Middle frontal gyrus (tissue), 1 donor: ENCODE results near the gene SBF2.

Source experiments
- DNase-seq: peaks from one replicate; pipeline ENCODE4 v3.0.0-alpha.2; 2015; ENCODE audit warnings: low spot score; ENCODE audit errors: extremely low spot score

Gene SBF2

DNA sequence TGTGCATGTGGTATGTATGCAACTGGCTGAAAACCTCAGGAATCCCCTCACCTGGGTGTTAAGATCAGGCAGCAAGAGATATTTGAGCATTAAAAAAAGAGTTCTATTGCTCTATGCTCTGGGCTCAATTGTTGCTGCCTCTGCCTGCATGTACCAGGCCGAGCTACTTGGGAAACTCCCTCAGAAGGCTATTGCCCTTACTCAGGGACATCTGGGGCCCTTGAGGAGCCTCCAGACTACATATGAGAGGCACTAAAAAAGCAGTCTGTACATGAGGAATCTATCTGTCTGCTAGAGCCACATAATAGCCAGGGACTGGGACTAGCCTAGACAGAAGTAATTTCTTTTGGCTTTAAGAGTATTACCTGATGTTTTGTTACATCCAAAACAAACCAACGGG is 510.0 kb downstream of the SBF2 start:
- no peak for DNase-seq

DNA sequence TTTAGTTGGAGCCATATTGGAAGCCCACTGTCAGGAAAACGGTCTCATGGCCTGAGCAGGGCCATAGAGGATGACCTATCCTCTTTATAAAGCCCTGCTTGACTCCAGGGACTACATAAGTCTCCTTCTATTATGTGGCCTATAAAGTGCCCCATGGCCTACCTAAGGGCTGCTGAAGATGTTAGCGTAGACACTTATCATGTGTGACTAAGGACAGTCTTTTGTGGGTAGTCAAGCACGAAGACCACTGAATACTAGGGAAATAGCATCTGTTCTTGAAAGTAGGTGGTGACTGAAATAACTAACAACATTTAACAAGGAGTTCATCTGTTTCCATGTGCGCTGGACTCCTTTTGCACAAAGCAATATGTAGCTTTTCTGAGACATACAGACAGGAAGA is 513.1 kb downstream of the SBF2 start:
- DNase-seq: no peak

DNA sequence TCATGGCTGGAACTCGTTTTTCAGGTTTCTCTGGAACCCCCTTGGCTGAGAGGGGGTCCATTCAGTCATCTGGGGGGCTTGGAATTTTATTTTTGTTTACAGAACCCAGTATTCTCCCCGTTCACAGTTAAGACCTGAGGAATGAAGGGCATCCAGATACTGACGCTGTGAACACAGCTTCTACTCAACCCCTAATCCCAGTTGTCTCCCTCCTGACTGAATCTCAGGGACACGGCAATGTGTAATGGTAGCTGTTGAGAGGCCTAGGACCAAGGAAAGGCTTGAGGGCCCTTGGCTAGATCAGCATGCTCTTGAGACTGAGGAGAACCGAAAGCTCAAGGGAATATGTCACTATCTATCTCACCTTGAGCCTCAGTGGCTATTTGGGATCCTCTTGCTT is 516.5 kb downstream of the SBF2 start:
- no peak for DNase-seq

DNA sequence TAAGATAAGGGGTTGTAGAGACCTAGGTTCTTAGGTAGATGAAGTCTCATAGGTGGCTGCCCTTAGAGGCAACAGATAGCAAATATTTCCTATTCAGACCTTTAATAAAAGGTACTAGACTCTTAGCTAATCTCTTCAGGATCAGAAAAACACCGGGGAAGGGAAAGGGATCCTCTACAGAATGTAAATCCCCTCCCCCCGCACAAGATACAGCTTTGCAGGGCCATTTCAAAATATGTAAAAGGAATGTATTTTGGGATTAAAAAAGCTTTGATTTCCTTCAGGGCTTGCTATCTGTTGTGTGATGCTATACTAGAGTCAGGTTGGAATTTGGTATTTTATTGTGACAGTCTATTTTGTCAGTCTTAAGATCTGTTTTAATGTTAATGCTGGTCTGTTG is 517.0 kb downstream of the SBF2 start:
- DNase-seq: no peak

DNA sequence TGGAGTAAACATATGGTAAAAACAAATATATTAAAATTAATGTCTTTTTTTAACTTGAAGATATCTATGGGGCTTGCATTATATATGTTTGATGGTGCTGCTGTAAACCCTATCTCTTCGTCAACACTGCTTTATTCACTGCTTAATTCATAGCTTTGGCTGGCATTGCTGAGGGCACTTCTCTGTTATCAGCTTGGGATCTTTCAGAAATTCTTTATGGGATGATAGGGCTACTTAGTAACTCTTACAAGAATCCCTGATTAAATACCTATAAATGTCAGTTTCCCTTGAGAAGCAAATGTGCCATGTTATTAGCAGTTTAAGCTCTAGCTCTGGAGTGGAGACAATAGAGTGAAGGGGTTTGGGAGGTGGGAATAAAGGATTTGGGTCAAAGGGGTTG is 517.8 kb downstream of the SBF2 start:
- DNase-seq: no peak

DNA sequence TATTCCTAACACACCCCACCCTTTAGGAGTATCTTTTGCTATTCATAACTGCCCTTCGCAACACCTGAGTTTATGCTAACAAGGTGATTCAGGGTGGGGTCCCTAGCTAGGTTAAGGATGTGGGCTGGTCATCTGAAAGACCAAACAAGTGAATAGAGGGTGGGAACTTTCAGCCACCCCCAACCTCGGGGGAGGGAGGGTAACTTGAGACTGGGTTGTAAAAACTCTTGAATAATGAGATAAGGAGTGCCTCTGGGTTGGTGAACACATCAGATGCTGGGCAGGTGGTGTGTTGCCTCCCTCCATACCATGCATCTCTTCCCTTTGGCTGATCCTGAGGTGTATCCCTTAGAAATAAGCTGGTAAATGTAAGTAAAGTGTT is 518.6 kb downstream of the SBF2 start:
- no peak for DNase-seq

DNA sequence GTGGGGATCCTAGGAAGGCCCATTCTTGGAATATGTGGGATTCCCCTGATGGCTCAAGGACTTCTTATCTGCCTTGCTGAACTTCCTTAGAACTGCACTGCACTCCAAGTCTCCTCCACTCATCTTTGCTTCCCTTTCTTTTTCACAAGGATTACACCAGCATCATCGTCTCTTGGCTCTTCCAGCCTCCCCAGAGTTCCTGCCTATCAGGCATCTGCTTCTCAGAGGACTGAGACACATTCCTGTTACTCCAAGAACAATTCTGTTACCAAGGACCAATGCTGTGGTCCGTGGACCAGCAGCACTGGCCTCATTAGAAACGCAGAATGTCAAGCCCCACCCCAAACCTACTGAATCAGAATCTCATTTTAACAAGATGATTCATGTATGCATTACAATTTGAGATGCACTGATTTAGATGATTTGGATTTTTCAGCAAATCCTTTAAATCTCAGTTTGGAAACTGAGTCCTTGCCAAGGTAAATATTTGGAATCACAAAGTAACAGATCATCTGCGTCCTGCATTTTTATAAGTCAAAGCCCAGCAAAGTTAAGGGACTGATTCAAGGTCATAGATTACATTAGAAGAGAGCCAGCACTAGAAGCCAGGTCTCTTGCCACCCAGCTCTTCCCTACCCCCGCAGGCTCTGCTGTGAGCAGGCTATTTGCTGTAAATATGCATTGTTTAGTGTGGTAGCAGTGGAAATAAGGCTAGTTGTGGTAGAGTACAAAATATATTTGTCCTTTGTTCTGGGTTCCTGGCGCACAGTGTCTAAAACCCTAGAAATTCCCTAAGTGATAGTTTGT is 519.2 kb downstream of the SBF2 start:
- no peak for DNase-seq

DNA sequence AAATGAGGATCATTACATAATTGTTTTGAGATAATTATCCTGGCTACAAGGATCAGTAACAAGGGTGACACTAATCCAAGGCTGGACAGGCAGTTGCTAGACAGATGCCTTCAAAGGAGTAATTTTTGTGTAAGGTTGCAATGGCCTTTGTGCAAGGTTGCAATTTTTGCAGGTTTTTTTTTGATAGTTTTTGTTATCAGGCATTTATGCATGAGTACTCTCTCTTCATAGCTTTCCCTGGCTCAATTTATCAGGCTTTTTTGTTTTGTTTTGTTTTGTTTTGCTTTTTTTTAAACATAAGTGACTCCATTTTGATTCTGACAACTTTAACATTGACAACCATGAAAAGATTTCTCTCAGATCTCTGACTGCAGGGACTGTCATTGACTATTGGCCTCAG is 519.9 kb downstream of the SBF2 start:
- DNase-seq: no peak

DNA sequence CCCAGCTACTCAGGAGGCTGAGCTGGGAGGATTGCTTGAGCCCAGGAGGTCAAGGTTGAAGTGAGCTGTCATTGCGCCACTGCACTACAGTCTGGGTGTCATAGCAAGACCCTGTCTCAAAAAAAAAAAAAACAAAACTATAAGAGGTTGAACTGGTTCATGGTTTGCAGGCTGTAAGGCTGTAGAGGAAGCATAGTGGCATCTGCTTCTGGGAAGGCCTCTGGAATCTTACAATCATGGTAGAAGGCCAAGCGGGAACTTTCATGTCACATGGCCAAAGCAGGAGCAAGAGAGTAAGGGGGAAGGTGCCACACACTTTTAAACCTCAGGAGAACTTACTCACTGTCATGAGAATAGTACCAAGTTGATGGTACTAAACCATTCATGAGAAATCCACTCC is 520.5 kb downstream of the SBF2 start:
- no peak for DNase-seq

DNA sequence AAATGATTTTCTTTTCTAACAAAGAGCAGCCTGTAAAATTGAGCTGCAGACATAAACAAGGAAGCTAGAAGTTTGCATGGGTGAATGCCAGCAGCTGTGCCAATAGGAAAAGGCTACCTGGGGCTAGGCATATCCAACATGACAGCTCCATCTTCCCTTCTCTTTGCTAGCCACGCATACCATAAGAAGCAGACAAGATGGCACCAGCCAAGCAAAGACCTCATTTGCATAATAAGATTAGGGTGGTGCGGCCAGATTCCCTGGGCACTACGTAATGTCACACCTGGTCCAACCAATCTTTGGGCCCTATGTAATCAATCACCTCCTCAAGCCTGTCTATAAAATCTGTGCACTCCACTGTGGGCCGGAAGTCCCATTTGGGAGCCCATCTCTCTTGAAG is 521.8 kb downstream of the SBF2 start:
- DNase-seq: no peak

DNA sequence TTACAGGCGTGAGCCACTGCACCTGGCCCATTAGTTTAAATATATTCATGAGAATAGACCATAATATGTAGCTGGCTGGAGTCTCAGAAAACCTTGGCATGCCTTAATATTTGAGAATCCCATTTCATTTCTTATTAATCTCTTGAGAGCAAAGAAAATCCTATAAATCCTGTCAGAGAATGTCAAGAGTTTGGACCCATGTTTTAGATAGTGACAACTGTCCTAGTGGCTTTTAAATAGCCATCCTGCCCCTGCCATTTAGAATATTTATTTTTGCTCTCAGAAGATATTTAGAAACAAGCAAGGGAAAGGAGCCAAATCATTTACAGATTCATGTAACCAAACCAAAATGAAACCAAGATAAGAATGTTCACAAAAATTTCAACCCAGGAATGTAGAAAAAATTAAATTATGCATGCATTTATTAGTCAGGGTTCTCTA is 522.9 kb downstream of the SBF2 start:
- DNase-seq: no peak

DNA sequence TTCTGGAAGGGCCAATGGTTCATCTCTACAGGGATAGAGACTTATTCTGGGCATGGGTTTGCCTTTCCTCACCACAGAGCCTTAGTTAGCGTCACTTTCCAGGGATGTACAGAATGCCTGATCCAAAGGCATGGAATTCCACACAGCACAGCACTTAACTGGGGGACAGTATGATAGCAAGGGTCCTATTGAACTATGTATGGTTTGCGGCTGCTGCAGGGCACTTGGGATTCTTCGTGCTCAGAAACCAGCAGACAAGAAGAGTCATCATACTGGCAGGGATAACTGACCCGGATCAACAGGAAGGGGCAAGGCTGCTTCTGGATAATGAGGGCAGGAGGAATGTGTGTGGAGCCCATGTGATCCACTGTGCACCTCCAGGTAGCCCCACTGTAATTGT is 524.4 kb downstream of the SBF2 start:
- DNase-seq: no peak

DNA sequence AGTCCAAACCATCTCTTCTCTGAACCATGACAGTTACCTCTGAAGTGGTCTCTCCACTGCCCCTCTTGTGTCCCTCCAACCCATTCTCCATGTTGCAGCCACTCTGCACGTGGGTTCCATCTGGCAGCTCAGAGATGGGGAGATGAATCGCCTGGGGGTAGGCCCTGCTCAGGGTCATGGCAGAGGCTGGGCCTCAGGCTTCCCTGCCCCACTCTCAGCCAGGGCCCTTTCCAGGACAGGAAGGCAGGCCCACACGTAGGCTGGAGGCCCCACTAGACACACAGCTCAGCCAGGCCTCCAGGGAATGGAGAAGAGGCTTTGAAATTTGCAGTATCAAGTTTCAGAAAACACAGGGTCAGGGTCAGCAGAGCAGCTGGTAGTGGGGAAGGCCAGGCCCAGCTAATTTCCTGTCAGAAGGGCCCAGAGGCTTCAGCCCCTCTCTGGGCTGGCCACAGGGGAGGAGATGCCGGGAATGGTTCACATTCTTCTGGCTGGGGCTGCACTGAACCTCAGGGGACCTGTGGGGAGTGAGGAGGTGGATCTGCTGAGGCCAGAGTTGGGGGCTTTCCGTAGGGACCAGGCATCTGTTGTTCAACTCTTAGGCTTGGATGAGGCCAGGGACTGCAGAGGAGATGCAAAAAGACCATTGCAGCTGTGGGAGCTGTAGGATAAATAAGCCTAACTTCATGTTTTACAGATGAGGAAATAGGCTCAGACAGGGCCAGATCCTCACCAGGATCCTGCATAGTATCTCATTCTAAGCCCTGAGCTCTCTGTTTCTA is 528.5 kb downstream of the SBF2 start:
- no peak for DNase-seq

DNA sequence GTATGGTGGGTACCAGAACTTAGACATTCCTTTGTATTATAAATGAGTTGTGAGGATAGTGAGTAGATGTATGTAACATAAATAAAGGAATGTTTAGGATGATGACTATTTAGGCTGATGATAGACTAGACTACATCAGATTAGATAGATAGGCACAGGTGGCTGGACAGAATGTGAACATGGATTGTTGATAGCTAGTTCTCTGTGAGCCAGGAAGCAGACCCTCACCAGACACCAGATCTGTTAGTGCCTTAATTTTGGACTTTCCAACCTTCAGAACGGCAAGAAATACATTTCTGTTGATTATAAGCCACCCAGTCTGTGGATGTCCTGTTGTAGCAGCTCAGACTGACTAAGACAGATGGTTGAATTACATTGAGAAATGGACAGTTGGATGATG is 530.7 kb downstream of the SBF2 start:
- DNase-seq: no peak

DNA sequence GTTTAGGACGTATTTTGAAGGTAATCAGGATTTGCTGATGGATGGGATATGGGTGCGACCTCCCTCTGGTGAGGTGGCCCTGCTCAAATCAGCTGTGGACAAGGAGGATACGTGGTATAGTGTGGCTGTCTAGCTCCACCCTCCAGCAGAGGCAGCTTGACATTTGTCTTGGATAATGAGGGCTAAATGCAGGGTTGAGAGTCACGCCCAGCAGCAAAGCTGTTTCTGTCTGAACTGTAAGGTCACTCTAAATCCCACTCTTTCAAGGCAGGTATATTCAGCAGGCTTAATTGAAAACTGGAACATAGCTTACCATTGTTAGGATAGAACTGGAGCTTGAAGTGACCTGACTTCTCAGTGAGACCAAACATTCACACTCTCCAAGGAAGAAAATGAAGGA is 531.5 kb downstream of the SBF2 start:
- no peak for DNase-seq

DNA sequence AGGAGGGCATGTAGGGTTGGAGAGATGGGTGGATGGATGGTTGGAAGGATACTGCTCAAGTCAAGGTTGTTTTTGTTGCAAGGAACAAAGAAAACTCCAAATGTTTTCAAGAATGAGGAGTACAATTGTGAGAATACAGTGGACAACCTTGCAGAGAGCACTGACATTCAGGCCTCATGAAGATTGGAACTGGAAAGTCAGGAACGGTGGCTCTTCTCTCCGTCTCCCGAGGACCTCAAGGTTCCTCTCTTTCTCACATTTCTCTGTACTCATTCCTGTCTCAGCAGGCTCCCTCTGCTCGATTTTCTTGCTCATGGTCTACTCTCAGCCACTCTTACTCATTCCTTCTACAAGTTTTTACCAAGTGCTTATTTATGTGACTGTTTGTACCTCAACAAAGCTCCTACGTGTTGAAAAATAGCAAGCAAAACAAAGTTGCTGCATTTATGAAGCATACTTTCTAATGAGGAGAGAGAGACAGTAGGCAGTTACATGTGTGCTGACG is 532.5 kb downstream of the SBF2 start:
- DNase-seq: no peak

DNA sequence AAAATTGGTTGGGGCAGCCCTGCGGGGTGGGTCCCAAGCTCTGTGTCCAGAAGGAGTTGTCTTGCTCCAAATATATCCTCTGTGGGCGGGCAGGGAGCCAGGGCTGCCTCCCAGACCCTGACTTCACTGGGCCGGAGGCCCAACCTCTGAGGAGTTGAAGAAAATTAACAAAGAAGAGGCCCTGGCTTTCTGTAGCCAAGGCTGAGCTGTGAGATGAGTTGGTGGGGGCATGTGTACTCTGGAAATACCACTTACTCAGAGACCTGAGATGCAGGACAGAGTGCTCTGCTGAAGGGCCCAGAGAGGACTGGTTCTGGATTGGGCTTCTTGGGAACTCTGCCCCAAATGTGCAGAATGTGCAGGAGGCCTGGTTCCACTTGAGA is 533.8 kb downstream of the SBF2 start:
- DNase-seq: no peak

DNA sequence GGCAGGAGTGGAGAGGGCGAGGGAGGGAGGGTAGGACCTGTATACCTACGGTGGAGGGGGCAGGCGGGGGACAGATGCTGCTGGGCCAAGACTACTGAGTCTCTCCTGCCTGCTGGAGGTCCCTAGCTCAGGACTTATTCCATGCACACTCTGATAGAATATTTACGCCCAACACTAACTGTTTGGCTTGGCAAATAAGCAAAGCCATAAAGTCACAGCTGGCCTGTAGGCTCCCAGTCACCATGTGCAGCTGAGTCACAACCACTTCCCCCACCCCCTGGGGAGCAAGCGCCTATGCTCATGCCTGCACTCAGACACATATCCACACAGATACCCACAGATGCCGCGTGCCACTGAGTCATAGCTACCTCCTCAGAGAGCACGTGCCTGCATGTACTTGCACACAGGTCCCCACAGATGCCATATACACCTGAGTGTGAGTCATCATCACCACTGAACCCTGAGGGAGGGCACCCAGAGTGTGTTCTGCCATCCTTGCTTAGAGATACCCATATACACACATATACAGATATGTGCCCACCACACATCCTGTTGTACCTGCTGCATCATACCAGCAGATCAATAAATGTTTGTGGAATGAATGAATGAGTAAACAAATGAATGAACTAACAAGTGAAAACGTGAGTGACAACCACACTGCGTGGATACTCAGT is 534.4 kb downstream of the SBF2 start:
- no peak for DNase-seq

DNA sequence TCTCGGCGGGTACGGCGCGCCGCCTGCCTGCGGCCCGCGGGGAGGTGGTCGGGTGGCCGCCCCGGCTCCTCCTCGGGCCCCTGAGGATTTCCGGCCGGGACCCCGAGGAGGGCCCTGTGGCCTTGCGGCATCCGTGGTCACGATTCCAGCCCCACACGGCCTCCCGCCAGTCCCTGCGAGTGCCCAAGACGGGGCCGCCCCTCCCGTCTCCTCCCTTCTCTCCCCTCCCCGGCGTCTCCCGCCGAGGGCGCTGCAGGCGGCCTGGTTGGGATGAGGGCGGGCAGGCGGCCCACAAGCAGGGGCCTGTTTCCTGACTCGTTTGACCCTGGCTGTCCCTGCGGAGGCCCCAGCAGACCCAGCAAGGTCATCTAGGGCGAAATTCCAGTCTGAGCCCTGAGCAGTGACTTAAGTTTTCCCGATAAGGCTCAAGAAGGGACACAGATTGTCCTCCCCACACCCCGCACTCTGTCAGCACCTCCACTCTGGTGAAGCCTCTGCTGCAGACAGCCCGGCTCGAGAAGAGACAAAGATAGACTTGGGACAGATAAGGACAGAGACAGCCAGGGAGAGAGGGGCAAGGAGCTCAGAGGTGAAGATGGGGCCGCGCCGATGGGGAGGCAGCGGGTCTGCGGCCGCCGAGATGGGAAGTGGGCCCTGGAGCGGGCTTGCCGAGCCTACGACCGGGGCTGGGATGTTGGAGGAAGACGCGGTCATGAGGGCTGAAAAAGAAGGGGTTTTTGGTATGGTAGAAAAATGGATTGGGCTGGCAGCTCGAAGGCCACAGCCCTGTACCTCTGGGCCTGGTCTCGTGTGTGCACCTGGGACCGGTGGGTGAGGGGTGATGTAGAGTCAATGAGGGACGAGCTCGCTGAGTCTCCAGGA is 535.1 kb downstream of the SBF2 start:
- DNase-seq: no peak

DNA sequence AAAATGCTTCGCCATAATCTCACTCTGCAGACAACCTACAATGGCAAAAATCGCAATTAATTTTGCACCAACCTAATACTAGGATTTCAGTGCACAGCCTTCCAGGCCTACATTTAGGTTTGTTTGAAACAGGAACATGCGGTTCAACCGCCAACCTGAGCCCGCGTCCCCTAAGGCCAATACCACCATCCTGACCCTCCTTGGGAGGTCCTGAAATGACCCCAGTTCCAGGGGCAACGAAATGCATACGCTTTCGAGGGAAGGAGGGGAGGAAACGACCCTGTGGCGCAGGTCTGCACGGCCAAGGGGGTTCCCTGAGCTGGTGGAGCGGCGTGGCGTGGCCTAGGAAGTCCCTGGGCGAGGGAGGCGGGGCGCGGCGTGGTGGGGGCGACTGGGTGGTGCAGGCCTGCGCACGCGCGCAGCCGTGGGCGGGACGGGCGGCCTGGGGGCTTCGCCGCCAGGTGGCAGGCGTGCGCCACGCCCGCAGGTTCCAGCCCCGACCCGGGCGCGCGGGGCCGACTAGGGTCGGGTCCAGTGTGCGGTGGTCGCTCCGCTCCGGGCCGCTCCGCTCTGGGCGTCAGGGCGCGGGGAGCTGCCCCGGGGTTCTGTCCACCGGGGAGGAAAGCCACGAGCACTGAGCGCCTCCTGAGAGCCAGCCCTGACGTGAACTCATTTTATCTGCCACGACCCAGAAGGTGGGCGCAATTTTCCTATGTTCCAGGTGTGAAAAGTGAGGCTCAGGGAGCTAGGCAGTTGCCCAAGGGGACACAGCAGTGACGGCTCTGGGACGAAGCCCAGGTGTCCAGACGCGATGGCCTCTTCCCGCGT is 536.0 kb downstream of the SBF2 start:
- DNase-seq: peak; percentile 43
